GM23248 (cell line): ENCODE results near the gene YTHDF1. TPM values are rescaled to one million over a fixed set of nuclear protein-coding genes. Genes with fewer than 3 reads are reported as not detected.
"Not testable (repeated sequence)": the region's sequence is repeated elsewhere in the genome, so short reads cannot be mapped to it uniquely, and the experiment has no call there.

Experiments
- DNase-seq: peaks from one replicate; pipeline ENCODE4 v3.0.0-alpha.2; 2015
- H2AFZ ChIP-seq: fragments of 200-600 bp; sonication (generic); 2 replicates; pipeline ENCODE4 v1.6.1; 2016; ENCODE audit warnings: antibody characterized with exemption
- H3F3A ChIP-seq: fragments of 200-600 bp; sonication (generic); 2 replicates; pipeline ENCODE4 v1.6.1; 2016; ENCODE audit warnings: mild to moderate bottlenecking, antibody characterized with exemption, mixed run types; ENCODE audit not compliant: insufficient read depth
- H3K27ac ChIP-seq: fragments of 200-600 bp; sonication (generic); 2 replicates; pipeline ENCODE4 v1.5.1; 2016; ENCODE audit warnings: mild to moderate bottlenecking
- H3K27me3 ChIP-seq: fragments of 200-600 bp; sonication (generic); replicated peaks from 2 replicates; pipeline ENCODE4 v1.6.1; 2016; ENCODE audit warnings: mild to moderate bottlenecking; ENCODE audit not compliant: insufficient read depth
- H3K36me3 ChIP-seq: fragments of 200-600 bp; sonication (generic); 2 replicates; pipeline ENCODE4 v1.6.1; 2016; ENCODE audit warnings: low read depth, mild to moderate bottlenecking
- H3K4me1 ChIP-seq: fragments of 200-600 bp; sonication (generic); 2 replicates; pipeline ENCODE4 v1.6.1; 2016; ENCODE audit warnings: mild to moderate bottlenecking; ENCODE audit not compliant: insufficient read depth
- H3K4me2 ChIP-seq: fragments of 200-600 bp; sonication (generic); one replicate; pipeline ENCODE4 v1.6.1; 2016; ENCODE audit warnings: mild to moderate bottlenecking; ENCODE audit not compliant: unreplicated experiment
- H3K4me3 ChIP-seq: fragments of 200-600 bp; sonication (generic); 2 replicates; pipeline ENCODE4 v1.5.1; 2016; ENCODE audit warnings: mild to moderate bottlenecking
- H3K79me2 ChIP-seq: fragments of 200-600 bp; sonication (generic); 2 replicates; pipeline ENCODE4 v1.6.1; 2016; ENCODE audit warnings: mild to moderate bottlenecking; ENCODE audit not compliant: insufficient read depth
- H3K9ac ChIP-seq: fragments of 200-600 bp; sonication (generic); 2 replicates; pipeline ENCODE4 v1.6.1; 2016; ENCODE audit warnings: mild to moderate bottlenecking
- H3K9me2 ChIP-seq: fragments of 200-600 bp; sonication (generic); 2 replicates; pipeline ENCODE4 v1.6.1; 2016; ENCODE audit warnings: mixed run types, mild to moderate bottlenecking, moderate library complexity; ENCODE audit not compliant: insufficient read depth
- H3K9me3 ChIP-seq: fragments of 200-600 bp; sonication (generic); one replicate; pipeline ENCODE4 v1.6.1; 2017; ENCODE audit warnings: low read depth
- H4K20me1 ChIP-seq: fragments of 200-600 bp; sonication (generic); 2 replicates; pipeline ENCODE4 v1.6.0; 2016; ENCODE audit not compliant: insufficient read depth
- EZH2 ChIP-seq: fragments of 200-600 bp; sonication (generic); IDR thresholded peaks from 2 replicates; pipeline ENCODE4 v1.6.1; 2018; ENCODE audit warnings: antibody characterized with exemption, mild to moderate bottlenecking; ENCODE audit not compliant: insufficient read depth, poor library complexity, severe bottlenecking
- EZH2phosphoT487 ChIP-seq: fragments of 200-600 bp; sonication (generic); IDR thresholded peaks from 2 replicates; pipeline ENCODE4 v1.6.1; 2018; ENCODE audit warnings: antibody characterized with exemption, moderate library complexity, mild to moderate bottlenecking, low read depth; ENCODE audit not compliant: insufficient read depth
- WGBS, 2 experiments: methylation state at CpG; one replicate each; pipeline ENCODE4 v1.1.6; 2015 to 2017; ENCODE audit warnings: low lambda C conversion rate in 2 of 2, low coverage in 1 of 2; ENCODE audit errors: missing lambda C conversion rate in 2 of 2; 5-methylcytosine and 5-hydroxymethylcytosine counted together
- in situ Hi-C: fragments of 300-500 bp; cut with MboI; formaldehyde crosslinking; loops from 2 replicates; pipeline ENCODE4 v1.15.0; 2020
- polyA plus RNA-seq: library from polyadenylated mRNA; unstranded; fragments of >200 nt; fragmentation: Nextera tagmentation; extraction: Ambion mirVana; gene quantifications from 2 replicates; pipeline ENCODE4 v1.2.1, GENCODE V29; 2016
- total RNA-seq: library from RNA; depleted of rRNA; stranded (reverse); fragments of >200 nt; shearing (Covaris generic); gene quantifications from 2 replicates; pipeline ENCODE4 v1.2.3, GENCODE V29; 2014

The YTHDF1 gene
- total and polyA plus RNA-seq, 2 experiments from 2014 or later: 16.7 to 20.4 TPM

DNA sequence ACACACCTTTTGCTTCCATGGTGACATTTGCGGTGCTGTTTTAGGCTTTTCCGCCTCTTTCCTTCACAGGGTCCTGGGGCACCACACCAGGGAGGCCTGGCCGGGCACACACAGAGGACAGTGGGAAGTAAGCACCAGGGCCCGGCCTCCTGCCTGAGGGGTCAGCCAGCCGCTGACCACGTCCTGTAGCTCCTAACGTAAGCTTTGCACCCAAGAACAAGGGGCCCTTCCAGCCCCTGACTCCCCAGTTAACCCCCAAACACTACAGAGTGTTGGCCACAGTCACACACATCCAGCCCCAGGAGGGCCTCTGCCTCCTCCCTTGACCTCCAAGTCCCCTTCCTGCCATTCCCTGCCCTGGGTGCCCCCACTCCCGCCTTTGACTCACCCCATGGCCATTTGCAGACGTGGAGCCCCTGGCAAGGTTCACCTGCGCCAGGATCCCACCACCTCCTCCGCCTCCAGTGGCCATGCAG, 54.7 kb downstream of the YTHDF1 start:
- WGBS, 2 experiments: 43 to 56% methylated on average over 11 of the region's 11 CpGs
- Histone ChIP-seq H3K4me1 (no peaks in the 10 kb centered on the region), H2AFZ (no peak overlapping the region), H3K4me3 (no peak overlapping the region), H3K4me2 (no peak overlapping the region), H3K36me3 (no peaks in the 10 kb centered on the region), H3K9ac (no peak overlapping the region), H3K9me3 (no peaks in the 10 kb centered on the region), H3K9me2 (no peaks in the 10 kb centered on the region), H3K27ac (no peak overlapping the region), H3K79me2 (no peaks in the 10 kb centered on the region), H4K20me1 (no peaks in the 10 kb centered on the region), H3K27me3 (peaks cover 35% of the 10 kb centered on the region), H3F3A (no peaks in the 10 kb centered on the region)
- TF ChIP-seq EZH2 (no peak), EZH2phosphoT487 (no peak)
- no peak for DNase-seq
- in situ Hi-C loops: no loop called here

DNA sequence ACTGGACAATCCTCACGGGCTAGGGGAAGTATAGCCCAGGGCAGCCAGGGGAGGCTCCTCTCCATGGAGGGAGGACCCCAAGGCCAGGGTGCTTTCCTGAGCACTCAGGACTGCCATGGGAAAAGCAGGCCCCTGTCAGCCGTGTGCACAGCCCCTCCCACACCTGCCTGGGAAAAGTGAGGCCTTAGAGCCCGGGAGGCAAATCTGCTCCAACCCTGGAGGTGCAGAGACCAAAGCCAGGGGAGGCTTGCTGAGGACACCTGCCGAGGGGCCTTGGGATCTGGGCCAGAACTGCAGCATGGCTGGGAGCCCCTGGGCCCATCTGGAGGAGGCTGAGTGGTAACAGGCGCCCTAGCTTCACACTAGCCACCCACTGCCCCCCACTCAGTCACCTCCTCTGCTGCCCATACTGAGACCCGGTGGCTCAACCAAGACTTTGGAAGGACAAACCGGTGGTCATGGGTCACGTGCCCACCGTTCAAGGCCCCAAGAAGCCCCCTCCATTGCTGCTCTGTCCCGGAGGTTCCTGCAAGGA, 55.2 kb downstream of the YTHDF1 start:
- in situ Hi-C loops: no loop called here
- H3K27ac ChIP-seq: no peak overlapping the region
- TF ChIP-seq EZH2: no peak
- no peak for TF ChIP-seq EZH2phosphoT487
- H3K4me2 ChIP-seq: no peak overlapping the region
- H3K9me3 ChIP-seq: no peaks in the 10 kb centered on the region
- no peaks in the 10 kb centered on the region for H3K79me2 ChIP-seq
- no peak for DNase-seq
- no peak overlapping the region for H3K9ac ChIP-seq
- 15 to 22% methylated on average over 10 of the region's 10 CpGs for WGBS, 2 experiments
- no peaks in the 10 kb centered on the region for H3K9me2 ChIP-seq
- no peak overlapping the region for H3K4me3 ChIP-seq
- peaks cover 35% of the 10 kb centered on the region for H3K27me3 ChIP-seq
- no peaks in the 10 kb centered on the region for H4K20me1 ChIP-seq
- no peaks in the 10 kb centered on the region for H3F3A ChIP-seq
- no peaks in the 10 kb centered on the region for H3K36me3 ChIP-seq
- no peak overlapping the region for H2AFZ ChIP-seq
- H3K4me1 ChIP-seq: no peaks in the 10 kb centered on the region

DNA sequence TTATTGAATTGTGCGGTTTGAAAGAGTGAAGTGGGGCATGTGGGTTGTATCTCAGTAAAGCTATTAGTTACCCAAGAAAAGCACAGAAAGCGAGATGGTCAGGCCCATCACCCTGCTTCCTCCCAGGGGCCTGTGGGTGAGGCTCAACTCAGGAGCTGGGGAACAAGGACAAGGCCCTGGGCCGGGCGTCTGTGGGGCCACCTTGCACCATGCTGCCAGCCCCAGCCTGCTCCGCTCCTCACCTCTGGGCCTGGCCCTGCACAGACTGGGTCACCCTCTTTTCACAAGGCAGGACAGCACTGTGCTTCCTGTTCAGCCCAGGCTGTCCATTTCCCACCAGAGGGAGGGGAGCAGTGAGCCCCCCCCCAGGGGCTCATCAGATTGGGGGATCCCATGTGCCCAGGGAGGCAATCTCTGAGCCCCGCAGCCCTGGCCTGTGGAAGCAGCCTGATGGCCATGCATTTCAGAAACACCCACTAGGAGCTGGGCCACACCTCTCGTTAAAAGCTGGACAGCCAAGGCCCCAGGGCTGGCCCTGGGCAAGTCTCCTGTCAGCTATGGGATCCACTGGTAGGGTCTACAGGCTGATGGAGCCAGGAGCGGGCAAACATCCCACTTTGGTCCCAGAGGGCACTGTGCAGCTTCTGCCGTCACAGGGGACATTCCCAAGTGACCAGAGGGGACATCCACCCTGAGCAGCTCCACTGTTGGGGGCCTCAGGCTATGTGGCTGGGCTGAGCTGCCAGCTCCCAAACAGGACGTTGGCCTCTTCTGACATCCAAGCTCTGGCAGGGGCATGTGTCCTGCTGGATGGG, 55.9 kb downstream of the YTHDF1 start:
- Histone ChIP-seq H3K4me2 (no peak overlapping the region), H3K27ac (no peak overlapping the region), H3K4me1 (no peaks in the 10 kb centered on the region), H3K36me3 (no peaks in the 10 kb centered on the region), H3K9me2 (no peaks in the 10 kb centered on the region), H4K20me1 (no peaks in the 10 kb centered on the region), H3F3A (no peaks in the 10 kb centered on the region), H3K9me3 (no peaks in the 10 kb centered on the region), H3K79me2 (no peaks in the 10 kb centered on the region), H3K4me3 (no peak overlapping the region), H3K9ac (no peak overlapping the region), H2AFZ (no peak overlapping the region), H3K27me3 (peaks cover 41% of the 10 kb centered on the region)
- in situ Hi-C loops: no loop called here
- DNase-seq: no peak
- 34 to 40% methylated on average over 10 of the region's 10 CpGs for WGBS, 2 experiments
- TF ChIP-seq EZH2phosphoT487: no peak
- TF ChIP-seq EZH2: no peak

DNA sequence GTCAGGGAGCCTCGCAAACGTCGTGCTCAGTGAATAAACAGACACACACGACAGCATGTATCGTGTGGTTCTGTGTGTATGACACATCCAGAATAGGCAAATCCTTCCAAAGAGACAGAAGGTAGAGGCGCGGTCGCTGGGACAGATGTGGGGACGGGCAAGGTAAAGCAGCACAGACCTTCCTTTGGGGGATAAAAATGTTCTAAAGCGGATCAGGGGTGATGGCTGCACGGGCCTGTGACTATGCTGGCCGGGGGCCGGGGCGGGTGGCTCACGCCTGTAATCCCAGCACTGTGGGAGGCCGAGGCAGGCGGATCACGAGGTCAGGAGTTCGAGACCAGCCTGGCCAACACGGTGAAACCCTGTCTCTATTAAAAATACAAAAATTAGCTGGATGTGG, 56.7 kb downstream of the YTHDF1 start:
- H3K4me2 ChIP-seq, H3K4me1 ChIP-seq, H3F3A ChIP-seq, H3K27ac ChIP-seq, DNase-seq, H3K79me2 ChIP-seq, H2AFZ ChIP-seq, in situ Hi-C loops, H3K4me3 ChIP-seq, H3K36me3 ChIP-seq, H3K9me3 ChIP-seq, H3K9ac ChIP-seq, H3K9me2 ChIP-seq, H4K20me1 ChIP-seq: not testable (repeated sequence)
- H3K27me3 ChIP-seq: peaks cover 42% of the 10 kb centered on the region
- WGBS, 2 experiments: 55 to 58% methylated on average over 19 to 20 of the region's 20 CpGs
